Ramos (cell line): ENCODE data around the gene TSPO.

Source experiments
- in situ Hi-C: fragments of 300-500 bp; cut with MboI; formaldehyde crosslinking; loops from one replicate; pipeline ENCODE4 v1.14.3; 2022; ENCODE audit warnings: low sequenced_read_pairs; ENCODE audit not compliant: unreplicated experiment

TSPO gene

DNA sequence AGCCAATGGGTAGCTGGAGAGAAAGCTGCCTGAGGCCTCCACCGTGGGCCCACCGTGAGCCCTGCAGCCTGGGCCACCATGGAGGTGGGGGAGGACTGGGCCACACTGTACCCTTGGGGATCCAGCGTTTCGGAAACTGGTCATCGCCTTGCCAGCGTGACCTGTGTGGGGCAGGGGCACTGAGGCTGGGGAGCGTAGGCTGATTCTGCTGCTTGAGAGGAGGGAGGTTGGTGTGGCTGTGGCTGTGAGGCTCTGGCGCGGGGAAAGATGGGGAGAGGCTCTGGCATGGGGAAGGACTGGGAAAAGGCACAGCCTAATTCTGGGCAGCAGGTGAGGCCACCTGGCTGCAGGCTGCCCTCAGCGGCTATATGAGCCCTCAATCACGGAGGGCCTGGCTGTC is 48.2 kb downstream of the TSPO start:
- in situ Hi-C loops = no loop called here

DNA sequence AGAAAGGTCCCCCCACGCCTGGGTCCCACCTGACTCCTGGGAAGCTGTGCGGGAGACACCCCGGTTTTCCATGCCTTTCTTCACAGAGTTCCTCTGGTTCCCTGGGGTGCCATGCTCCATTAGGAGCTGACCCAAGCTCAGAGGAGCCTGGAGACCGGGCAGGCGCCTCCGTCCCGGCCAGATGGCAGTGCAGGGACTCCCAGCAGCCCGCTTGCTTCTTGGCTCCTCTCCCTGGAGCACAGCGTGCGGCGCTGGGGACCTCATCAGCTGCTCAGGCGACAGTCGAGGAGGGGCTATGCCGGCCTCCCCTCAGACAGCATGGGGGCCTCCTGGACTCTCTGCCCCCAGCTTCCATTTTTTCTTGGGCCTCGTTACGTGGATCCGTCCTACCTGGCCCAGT is 48.7 kb downstream of the TSPO start:
- in situ Hi-C loops = no loop called here

DNA sequence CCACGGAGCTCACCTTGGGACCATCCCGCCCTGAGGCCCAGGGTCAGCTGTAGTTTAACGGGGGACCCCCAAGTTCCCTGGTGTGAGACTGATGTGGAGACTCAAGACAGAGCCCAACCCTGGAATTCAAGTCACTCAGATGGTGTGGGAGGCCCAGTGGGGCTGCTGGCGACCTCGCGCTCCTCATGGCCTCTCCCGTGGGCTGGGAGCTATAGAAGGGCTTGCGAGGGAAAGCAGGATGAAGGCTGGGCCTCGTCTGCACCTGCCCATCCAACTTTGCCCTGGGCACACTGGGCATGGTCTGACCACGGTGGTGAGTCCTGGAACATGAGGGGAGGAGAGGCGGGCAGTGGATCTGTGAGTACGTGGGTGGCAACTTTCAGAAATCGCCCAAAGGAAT is 49.2 kb downstream of the TSPO start:
- in situ Hi-C loops = no loop called here

DNA sequence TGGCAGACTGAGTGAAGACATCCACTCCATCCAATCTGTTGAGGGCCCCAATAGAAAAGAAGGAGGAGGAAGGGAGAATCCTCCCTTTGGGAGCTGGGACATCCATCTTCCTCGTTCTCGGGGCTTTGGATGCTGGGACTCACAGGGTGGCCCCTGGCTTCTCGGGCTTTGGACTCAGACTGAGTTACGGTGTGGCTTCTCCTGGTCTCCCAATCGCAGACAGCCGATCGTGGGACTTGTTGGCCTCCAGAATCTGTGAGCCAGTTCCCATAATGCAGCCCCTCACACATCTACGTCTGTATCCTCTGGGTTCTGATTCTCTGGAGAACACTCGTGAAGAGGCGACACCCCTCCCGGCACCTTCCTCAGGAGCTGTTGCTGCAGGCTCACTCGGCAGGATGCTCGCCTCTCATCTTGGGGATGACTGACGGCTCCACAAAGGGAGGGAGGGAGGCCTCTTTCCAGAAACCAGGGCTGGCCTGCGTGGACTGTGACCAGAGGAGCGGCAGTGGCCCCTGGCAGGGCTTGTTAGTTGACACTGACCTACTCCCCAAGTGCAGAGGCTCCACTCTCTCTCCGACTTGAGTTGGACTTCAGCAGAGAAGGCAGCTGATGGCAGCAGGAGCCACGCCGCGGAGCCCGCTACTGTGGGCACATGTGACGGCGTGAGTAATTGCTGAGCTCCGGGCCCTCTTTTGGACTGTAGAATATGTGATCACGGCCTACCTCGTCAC is 50.3 kb downstream of the TSPO start:
- in situ Hi-C loops = no loop called here

DNA sequence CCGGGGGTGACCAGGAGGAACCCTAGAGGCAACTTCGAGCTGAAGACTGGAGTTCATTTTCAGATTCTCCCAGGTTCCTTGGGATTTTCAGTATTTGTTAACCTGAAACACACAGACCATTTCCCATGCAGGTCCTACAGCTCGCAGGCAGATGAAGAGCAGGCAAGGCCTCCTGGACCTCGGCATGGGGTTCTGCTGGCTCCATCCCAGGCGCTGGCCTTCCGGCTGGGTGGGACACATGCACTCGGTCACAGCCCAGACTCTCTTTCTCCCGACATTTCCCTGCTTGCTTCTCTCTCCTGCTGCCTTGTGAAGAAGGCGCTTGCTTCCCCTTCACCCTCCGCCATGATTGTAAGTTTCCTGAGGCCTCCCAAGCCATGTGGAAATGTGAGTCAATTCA is 51.0 kb downstream of the TSPO start:
- in situ Hi-C loops = no loop called here

DNA sequence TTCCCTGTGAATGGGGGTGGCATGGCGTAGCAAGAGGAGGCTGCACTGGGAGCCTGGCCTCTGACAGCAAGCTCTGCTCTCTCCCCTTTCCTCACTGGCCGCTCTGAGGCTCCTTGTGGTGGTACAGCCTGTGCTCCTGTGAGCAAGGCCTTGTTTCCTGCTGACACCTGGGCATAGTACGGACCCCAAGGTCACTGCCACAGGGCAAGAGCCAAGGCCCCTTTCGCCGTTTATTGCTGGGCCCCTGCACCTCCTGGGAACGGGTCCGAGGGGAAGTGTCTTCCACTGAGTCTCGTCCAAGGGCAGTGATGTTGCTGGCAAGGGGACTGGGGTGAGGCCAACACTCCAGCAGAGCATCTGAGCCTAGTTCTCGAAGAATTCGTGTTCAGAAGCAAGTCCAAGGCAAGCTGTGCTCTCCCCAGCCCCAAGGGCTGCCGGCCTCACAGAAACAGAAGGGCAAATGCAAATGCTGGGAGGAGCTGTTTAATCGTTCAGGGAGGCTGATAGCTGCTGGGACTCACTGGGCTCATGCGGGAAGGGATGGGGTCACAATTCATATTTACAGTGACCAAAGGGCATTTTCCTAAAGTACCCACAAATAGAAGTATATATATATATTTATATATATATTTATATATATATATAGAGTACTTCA is 51.5 kb downstream of the TSPO start:
- in situ Hi-C loops = no loop called here

DNA sequence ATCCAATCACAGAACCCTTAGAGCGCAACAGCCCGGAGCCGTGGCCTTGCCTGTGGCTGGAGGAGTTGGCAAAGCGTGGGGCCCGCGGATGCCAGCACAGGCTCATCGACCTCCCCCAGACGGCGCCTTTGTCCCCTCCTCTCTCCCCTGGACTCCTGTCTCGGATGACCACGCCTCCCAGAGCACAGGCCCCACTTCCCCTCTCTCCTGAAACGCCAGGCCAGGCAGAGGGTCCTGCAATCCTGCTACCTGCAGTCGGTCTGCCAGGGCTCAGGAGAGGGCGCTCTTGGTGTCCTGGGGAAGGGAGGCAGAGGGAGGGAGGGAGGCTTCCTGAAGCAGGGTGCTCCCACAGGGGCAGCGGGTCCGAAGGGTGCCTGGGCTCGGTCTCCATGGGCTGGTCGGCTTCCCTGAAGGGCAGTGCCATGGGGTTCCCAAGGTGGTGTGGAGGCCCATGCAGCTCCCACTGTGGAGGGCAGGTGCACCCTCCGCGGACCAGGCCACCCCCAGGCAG is 52.2 kb downstream of the TSPO start:
- in situ Hi-C loops = no loop called here

DNA sequence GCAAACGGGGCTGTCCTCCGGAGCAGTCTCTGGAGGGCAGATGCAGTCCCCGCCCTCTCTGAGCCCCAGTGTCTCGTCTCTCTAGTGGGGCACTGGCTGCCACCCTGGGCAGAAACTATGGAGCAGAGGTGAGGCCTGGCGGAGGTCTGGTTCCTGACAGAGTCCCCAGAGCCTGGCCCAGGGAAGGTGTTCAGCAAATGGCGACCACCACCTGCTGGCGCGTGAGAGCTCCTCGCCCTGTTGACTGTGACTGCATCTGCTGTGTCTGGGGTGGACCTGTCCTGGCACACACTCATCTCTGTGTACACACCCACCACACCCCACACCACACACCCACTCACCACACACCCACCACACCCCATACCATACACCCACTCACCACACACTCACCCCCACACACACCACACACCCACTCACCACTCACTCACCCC is 53.9 kb downstream of the TSPO start:
- in situ Hi-C loops = no loop called here

DNA sequence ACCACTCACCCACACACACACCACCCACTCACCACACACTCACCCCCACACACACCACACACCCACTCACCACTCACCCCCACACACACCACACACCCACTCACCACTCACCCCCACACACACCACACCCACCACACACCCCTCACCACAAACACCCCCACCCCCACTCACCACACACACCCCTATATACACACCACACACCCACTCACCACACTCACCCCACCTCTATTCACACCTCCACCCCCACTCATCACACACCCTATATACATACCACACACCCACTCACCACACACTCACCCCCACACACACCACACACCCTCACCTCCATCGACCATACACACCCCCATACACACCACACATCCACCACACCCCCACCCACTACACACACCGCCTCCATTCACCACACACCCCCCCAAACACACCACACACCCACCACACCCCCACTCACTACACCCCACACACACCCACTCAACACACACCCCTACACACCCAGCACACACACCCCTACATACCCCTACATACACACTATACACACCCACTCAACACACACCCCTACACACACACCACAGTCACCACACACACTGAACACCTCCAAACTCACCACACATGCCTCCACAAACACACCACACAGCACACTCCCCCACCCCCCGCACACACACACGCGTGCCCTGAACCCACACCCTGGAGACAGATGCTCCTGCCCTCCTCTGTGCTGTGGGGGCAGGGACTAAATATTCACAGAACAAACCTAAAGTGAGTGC is 54.6 kb downstream of the TSPO start:
- in situ Hi-C loops = no loop called here

DNA sequence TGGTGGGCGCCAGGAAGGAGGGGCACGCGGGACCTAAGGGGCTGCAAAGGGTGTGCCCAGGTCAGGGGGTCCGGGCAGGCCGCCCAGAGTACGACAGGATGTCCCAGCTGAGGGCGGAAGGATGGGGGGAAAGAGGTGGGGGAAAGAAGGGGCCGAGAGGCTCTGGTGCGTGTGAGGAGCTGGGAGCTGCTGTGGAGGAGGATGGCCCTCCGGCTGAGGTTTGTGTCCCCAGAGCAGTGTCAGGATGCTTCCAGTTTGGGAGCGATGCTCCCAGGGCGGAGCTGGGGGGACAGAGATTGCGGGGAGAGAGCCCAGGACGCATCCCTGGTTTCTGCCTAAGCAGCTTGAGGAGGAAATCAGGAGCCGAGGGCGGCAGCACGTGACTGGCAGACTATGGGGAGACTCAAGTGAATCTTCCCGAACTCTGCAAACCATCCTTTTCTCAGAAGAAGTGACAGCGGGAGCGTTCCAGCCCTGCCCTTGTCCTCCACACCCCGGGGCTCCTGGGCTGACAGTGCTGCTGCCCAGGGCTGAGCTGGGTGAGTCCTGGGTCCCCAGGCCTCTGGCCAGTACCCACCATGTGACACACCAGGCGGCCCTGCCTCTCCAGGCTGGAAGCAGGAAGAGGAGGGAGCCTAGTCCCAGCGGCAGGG is 55.3 kb downstream of the TSPO start:
- in situ Hi-C loops = no loop called here

DNA sequence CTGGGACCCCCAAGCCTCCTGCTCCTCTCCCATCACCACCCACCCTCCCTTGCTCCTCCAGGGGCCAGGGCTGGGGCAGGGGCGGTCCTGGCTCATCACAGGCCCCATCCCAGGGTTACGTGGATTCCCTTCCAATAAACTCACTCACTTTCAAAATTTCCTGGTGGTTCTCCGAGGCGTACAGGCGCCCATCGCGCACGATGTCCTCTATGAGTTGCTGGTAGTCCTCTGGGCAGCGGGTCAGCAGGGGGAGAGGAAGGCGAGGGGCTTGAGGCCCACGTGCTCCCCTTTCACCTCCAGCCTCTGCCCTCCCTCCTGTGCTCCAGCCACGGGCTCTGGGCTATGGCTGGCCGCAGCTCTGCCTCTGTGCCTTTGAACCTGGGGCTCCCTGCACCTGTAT is 56.0 kb downstream of the TSPO start:
- in situ Hi-C loops = no loop called here

DNA sequence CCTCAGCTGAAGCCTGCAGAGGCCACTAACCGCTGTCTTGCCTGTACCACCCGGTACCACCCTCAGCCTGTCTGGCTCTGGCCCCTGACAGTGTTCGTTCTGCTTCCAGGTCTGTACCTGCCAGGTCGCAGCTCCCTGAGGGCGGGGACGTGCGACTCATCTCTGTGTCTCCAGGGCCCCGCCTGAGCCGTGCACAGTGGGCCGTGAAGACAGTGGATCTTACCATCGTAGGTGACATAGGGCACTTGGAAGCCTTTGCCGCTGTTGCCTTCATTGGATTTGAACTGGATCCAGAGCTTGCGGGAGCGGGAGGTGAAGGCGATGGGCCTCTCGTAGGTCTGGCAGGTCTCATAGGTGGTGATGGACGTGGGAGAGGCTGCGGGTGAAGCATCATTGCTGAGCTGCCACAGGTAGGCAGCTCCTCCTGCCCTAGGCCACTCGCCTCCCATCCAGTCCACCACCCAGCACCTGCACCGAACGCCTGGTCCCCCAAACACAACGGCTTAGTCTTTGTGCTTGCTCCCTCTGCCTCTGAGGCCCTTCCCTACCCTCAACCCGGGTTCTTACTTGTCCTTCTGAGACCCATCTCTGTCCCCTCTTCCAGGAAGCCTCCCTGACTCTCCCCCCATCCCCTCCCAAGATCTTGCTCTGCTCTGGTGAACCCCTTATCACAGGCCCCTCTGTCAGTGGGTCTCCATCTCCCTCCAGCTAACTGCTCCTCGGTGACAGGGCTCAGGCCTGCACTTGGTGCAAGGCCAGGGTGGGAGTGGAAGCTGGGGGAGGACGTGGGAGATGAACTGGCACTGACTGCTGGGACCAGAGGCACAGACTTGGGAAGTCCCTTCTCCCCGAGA is 56.7 kb downstream of the TSPO start:
- in situ Hi-C loops = no loop called here

DNA sequence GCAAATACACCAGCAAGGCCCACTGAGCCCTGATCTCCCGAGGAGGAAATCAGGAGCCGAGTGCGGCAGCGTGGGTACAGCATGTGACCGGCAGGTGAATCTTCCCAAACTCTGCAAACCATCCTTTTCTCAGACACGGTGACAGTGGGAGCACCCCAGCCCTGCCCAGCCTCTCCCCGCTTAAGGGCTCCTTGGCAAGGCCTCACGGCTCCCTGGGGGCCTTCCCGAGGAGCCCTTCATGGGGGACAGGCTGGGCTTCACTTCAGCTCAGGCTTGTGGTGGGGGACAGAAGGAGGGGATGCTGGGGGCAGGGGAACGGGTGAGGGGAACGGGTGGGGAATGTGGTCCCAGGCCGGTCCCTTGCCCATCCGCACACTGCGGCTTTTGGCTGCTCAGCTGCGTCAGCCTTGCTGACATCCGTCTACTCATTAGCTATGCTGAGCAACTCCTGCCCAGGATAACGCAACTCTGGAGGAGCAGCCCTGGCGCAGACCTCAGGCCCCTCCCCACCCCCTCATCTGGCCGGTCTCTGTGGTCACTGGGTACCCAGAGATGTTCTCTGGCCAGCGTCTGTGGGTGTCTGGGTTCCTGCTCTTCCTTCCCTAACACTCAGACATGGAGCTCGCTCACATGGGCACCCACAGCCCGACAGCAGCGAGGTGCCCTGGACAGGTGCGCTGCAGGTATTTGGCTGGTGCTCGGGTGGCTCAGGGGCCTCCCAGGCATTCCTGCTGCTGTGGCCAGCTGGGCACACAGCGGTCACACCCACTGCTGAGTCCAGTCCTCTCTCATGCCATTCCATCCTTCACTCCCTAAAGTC is 57.6 kb downstream of the TSPO start:
- in situ Hi-C loops = no loop called here

DNA sequence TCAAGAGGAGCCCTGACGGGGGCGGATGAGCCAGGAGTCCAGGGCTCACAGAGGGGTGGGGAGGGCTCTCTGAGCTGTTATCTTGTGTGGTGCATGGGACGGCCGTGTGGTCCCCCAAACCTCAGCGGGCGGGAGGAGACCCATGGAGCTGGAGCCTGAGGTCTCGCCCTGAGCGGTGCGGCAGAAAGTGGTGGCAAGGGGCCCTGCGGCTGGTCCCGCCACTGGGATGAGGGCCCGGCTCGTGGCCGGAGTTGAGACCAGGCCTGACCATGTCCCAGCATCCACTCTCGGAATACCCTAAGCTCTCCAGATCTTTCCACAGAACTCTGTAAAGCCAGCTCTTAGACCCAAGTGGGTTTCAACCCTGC is 58.1 kb downstream of the TSPO start:
- in situ Hi-C loops = no loop called here

DNA sequence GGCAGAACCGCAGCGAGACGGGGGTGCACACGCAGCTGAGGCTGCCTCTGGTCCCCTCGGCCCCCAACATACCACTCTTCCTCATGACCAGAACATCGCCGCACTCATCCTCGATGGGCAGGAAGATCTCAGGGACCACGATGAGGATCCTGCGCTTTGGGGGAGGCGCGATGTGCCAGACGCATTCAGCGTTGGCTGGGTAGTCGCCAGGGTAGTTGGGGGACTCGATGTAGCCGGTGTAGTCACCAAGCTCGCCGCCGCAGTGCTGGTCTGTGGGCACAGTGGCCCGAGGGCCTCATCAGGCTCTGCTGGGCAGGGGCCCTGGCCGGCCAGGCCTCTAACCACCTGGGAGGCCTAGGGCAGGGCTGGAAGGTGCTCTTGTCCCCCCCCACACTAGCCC is 58.6 kb downstream of the TSPO start:
- in situ Hi-C loops = no loop called here

DNA sequence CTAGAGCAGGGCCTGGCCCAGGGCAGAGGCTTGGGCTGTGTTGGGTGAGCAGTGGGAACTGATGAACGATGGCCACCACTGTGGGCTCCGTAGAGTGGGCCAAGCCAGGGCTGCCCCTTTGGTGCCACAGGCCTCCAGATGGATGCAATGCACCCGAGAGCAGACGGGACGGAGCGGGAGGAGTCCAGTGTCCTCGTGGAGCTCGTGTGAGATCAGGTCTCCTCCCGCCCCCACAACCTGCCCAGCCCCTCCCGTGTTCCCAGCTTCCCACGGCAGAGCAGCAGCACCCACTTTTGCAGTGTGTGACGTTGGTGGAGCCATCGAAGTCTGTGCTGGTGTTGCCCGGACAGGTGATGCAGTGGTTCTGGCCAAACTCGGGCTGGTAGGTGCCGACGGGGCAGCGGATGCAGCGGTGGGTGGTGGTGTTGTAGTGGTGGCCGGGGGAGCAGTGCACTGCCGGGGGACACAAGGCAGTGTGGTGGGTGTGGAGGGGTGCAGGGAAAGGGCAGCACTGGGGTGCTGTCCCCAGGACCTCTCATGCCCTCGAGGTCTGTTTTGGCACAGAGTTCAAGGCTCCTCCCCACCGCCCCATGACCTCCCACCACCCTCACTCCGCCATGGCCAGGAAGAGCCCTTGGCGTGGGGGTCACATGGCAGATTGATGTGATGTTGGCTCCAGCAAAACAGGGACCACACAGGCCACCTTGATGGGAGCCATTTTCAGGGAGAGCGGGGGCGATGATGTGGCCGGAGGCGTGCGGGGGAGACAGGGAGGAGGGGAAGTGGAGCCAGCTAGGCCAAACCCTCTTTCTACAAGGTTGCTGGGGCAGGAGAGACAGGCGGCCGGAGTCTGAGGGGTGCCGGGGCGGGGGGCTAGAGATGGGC is 59.5 kb downstream of the TSPO start:
- in situ Hi-C loops = no loop called here

DNA sequence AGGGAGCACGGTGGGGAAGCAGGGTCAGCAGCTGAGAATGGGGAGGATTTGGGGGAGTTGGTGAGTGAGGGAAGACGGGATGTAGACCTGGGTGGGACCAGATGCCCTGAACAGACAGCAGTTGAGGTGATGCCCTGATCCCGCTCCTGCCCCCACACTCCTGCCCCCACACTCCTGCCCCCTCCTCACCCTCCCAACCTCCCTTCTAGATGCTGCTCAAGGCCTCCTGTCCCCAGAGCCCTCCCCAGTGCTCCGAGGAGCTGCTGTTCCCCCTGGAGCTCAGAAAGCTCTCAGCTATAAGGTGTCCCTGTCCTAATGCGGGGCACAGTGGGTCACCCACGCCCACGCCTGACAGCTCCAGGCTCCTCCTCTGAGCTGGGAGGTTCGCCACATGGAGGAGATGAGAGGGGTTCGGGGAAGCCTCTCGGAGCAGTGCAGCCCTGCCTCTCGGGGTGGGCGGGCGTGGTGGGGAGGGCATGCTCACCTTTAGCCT is 60.6 kb downstream of the TSPO start:
- in situ Hi-C loops = no loop called here

DNA sequence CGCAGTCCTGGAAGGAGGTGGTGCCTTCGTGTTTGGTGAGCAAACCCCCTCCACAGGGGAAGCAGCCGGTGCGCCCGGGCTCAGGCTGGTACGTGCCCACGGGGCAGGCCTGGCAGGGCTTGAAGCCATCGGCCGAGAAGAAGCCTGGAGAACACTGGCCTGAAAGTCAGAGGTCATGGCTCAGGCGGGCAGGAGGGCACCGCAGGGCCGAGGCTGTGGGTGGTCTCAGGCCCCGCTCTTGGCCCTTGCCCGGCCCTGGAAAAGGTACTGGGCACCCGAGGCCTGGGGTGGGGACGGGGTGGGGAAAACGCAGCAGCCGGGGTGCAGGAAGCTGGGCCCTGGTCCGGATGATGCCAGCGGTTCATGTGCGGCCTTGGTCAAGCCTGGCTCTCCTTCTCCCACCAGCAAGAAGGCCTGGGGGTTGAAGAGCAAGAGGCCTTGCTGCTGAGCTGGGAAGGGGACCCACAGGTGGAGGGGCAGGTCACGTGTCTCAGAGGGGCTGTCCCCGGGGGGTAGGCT is 61.1 kb downstream of the TSPO start:
- in situ Hi-C loops = no loop called here
